ENCODE results near the gene RSRC1. TPM values are rescaled to one million over a fixed set of nuclear protein-coding genes. Genes with fewer than 3 reads are reported as not detected.

The RSRC1 gene
- total and polyA plus RNA-seq, 2 of the 8 experiments (the other 6 are each of a cell fraction or from before 2014, with no cell fraction given): 2.0 to 27.9 TPM

GRCh38 chr3:158420654-158421396, 310.9 kb downstream of the RSRC1 start:
- Histone ChIP-seq H2BK12ac (ENCODE audit: low read depth, low read length) (no peak overlapping the region), H3K79me1 (ENCODE audit: low read depth, low read length) (no peaks in the 10 kb centered on the region), H4K5ac (ENCODE audit: insufficient read length, low read depth, low read length) (no peak overlapping the region), H3K79me2 (ENCODE audit: control insufficient read depth in 1 of 2, insufficient read depth in 2 of 2, low read length in 2 of 2) (no peaks in the 10 kb centered on the region), H2BK15ac (ENCODE audit: low read length) (no peak overlapping the region), H3K9ac (replicated peaks in 1 of 4; ENCODE audit: extremely low read depth in 1 of 4, low read depth in 3 of 4, low read length in 3 of 4) (no peak overlapping the region), H2BK5ac (ENCODE audit: low read depth, low read length) (no peak overlapping the region), H3K23me2 (ENCODE audit: low read depth, low read length) (no peaks in the 10 kb centered on the region; the same call in 1 of the 2 replicates), H3K27ac (ENCODE audit: low read depth, low read length) (no peak overlapping the region), H2AFZ (ENCODE audit: low read length) (no peak overlapping the region), H3K27me3 (replicated peaks in 1 of 4; ENCODE audit: control insufficient read depth in 3 of 4, extremely low read depth in 1 of 4, insufficient read depth in 3 of 4, low read length in 3 of 4) (no peaks in the 10 kb centered on the region), H3K4me1 (replicated peaks in 1 of 4; ENCODE audit: control insufficient read depth in 3 of 4, insufficient read depth in 4 of 4, low read length in 3 of 4) (no peaks in the 10 kb centered on the region), H3K36me3 (ENCODE audit: control insufficient read depth in 2 of 4, insufficient read depth in 4 of 4, low read length in 3 of 4) (no peaks in the 10 kb centered on the region), H3K9me3 (ENCODE audit: insufficient read depth in 2 of 2, low read depth in 1 of 2, low read length in 1 of 2) (no peaks in the 10 kb centered on the region), H4K20me1 (replicated peaks in 1 of 2; ENCODE audit: control insufficient read depth in 1 of 2, insufficient read depth in 2 of 2, low read length in 2 of 2) (no peaks in the 10 kb centered on the region), H2AK5ac (ENCODE audit: low read depth, low read length) (no peak overlapping the region), H3K23ac (ENCODE audit: insufficient read length) (no peak overlapping the region), H3K18ac (ENCODE audit: extremely low read depth, low read length) (no peak overlapping the region), H3K4me2 (ENCODE audit: insufficient read depth in 1 of 2, low read depth in 2 of 2, low read length in 2 of 2) (no peak overlapping the region), H2BK20ac (ENCODE audit: low read length) (no peak overlapping the region), H3K56ac (replicated peaks; ENCODE audit: insufficient read length, low read depth, low read length) (no peak overlapping the region), H3K4ac (replicated peaks; ENCODE audit: insufficient read length, low read depth, low read length) (no peak overlapping the region), H3K4me3 (ENCODE audit: extremely low read depth in 1 of 4, insufficient read depth in 2 of 4, low read depth in 3 of 4, low read length in 4 of 4) (no peak overlapping the region), H3K14ac (ENCODE audit: insufficient read length) (no peak overlapping the region), H2BK120ac (replicated peaks; ENCODE audit: low read depth, low read length) (no peak overlapping the region), H4K8ac (ENCODE audit: extremely low read depth, insufficient read depth, low read length) (no peak overlapping the region), H4K91ac (replicated peaks; ENCODE audit: insufficient read length, low read length) (no peak overlapping the region)
- DNase-seq (ENCODE audit: low read depth in 1 of 2, low spot score in 2 of 2) (no peak), FAIRE-seq (no peak)
- POLR2A ChIA-PET (ENCODE audit: partially characterized antibody): no interaction called here
- WGBS, 2 experiments (ENCODE audit: extremely low coverage in 1 of 2, insufficient coverage in 1 of 2, insufficient read length in 1 of 2, insufficient replicate concordance in 2 of 2, low coverage in 1 of 2, low lambda C conversion rate in 2 of 2, missing lambda C conversion rate in 1 of 2): 81% methylated on average over 3 of the region's 3 CpGs; no CpG with 5 or more reads in 1 of the 2 experiments
- CTCF ChIA-PET (ENCODE audit: partially characterized antibody): interaction anchor here (0.8 to 1.4 kb wide), 3 partner anchors 13 to 118 kb away, joined by 3 to 5 read pairs (median 3); no protein-coding TSS in a partner anchor
- no peak for TF ChIP-seq MAFK (IDR thresholded peaks at IDR 0.05; ENCODE audit: low read depth, low read length)
- TF ChIP-seq CBX5 (IDR thresholded peaks at IDR 0.05; ENCODE audit: low read depth, low read length): no peak
- no peak for TF ChIP-seq ATF2 (IDR thresholded peaks at IDR 0.05; ENCODE audit: low read length)
- no peak for TF ChIP-seq TEAD4 (IDR thresholded peaks at IDR 0.05; ENCODE audit: low read depth, low read length)
- TF ChIP-seq TAF1 (IDR thresholded peaks at IDR 0.05; ENCODE audit: low read depth, low read length): no peak
- TF ChIP-seq CHD1 (IDR thresholded peaks at IDR 0.05; ENCODE audit: low read depth, low read length): no peak
- no peak for TF ChIP-seq HDAC6 (IDR thresholded peaks at IDR 0.05; ENCODE audit: low read depth, low read length)
- no peak for TF ChIP-seq CHD2 (IDR thresholded peaks at IDR 0.05; ENCODE audit: low read length)
- TF ChIP-seq GABPA (IDR thresholded peaks at IDR 0.05; ENCODE audit: borderline replicate concordance, insufficient read depth, low read length): no peak
- no peak for TF ChIP-seq RNF2 (IDR thresholded peaks at IDR 0.05; ENCODE audit: borderline replicate concordance, low read depth, low read length, missing control alignments, poor library complexity, severe bottlenecking)
- TF ChIP-seq SP1 (IDR thresholded peaks at IDR 0.05; ENCODE audit: low read depth, low read length): no peak

All from H1 (cell line).